Stromal cell of bone marrow (primary cell): Measurements from ENCODE around the gene CSAG3.
"Not testable (repeated sequence)": the region's sequence is repeated elsewhere in the genome, so short reads cannot be mapped to it uniquely, and the experiment has no call there.

Experiments
- DNase-seq: peaks from one replicate; pipeline ENCODE4 v3.0.0-alpha.2; 2012; ENCODE audit warnings: low read depth

The CSAG3 gene

DNA sequence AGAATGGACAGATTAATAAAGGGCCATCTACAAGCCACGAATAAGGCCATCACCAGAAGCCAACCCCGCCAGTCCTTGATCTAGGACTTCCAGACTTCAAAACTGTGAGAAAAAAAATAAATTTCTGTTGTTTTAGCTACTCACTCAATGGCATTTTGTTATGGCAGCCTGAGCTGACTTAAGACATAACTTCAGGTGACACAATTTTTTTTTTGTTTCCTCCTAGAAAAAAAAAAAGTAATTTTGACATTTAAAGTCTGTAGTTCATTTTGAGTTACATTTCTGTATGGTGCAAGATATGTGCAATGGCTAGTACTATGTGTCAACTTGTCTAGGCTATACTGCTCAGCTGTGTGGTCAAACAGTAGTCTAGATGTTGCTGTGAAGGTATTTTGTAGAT is at the start of gene CSAG3:
Gene CSAG3 (plus strand): TSS at position 301 of the 400 bp plus-strand sequence.
- not testable (repeated sequence) for DNase-seq

DNA sequence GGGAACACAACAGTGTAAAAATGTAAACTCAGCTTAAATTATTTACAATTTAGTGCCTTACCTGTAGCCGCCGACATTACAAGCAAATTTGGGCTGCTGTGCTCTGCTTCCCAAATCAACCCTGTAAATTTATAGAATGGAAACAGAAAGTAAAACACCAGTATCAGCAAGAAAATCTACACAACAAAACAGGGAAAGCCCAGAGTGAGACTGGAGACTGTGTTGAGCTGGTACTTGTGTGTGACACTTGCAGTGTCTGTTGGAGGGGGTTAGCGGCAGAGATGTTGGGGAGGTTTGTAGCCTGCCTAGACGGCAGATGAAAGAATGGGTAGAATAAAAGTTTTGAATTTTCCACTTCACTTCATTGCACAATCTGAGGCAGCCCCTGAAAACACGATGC is 45.8 kb upstream of the CSAG3 start:
- DNase-seq: not testable (repeated sequence)

DNA sequence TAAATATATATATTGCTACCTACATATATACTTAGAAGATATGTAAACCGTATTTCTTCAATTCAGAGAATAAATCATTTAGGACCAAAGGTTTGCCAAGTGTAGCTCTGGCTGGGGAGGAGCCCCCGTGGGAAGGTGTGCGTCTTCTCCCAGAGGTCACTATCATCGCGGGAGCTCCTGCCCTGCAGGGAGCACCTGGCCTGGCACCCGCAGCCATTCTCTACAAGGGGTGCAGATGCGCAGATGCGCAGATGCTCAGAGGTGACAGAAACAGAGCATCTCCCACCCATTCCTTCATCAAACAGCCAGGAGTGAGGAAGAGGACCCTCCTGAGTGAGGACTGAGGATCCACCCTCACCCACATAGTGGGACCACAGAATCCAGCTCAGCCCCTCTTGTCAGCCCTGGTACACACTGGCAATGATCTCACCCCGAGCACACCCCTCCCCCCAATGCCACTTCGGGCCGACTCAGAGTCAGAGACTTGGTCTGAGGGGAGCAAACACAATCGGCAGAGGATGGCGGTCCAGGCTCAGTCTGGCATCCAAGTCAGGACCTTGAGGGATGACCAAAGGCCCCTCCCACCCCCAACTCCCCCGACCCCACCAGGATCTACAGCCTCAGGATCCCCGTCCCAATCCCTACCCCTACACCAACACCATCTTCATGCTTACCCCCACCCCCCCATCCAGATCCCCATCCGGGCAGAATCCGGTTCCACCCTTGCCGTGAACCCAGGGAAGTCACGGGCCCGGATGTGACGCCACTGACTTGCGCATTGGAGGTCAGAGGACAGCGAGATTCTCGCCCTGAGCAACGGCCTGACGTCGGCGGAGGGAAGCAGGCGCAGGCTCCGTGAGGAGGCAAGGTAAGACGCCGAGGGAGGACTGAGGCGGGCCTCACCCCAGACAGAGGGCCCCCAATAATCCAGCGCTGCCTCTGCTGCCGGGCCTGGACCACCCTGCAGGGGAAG is 44.9 kb upstream of the CSAG3 start, which contains the start of gene MAGEA2B:
Gene MAGEA2B (plus strand): TSS at position 814 of the 973 bp plus-strand sequence. CDS start 2,479 bp downstream, outside the sequence.
- not testable (repeated sequence) for DNase-seq

DNA sequence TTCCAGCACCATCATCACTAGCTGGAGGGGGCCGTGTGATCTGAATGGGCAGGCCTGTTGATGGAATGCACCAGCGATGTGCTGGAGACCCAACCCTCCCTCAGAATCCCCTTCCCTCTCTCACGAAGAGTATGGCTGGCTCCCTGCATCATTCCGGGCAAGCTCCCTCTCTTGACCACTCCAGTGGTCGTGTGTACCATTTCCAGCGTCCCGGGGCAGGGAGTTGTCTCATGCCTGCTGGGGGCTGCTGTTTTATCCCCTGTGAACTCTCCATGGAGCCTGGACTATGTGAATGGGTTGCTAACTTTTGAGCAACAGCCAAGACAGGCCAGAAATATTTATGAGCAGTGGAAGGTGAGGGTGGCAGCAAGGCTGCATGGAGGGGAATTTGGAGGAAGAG is 33.6 kb upstream of the CSAG3 start:
- DNase-seq: no peak

DNA sequence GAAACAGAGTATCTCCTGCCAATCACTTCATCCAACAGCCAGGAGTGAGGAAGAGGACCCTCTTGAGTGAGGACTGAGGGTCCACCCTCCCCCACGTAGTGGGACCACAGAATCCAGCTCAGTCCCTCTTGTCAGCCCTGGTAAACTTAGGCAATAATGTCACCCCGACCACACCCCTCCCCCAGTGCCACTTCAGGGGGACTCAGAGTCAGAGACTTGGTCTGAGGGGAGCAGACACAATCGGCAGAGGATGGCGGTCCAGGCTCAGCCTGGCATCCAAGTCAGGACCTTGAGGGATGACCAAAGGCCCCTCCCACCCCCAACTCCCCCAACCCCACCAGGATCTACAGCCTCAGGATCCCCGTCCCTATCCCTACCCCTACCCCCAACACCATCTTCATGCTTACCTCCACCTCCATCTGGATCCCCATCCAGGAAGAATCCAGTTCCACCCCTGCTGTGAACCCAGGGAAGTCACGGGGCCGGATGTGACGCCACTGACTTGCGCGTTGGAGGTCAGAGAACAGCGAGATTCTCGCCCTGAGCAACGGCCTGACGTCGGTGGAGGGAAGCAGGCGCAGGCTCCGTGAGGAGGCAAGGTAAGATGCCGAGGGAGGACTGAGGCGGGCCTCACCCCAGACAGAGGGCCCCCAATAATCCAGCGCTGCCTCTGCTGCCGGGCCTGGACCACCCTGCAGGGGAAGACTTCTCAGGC is 25.6 kb upstream of the CSAG3 start, which contains the start of the genes CSAG1 and MAGEA12:
Gene CSAG1 (minus strand): TSS at position 461 of the 715 bp plus-strand sequence. CDS start 1,261 bp downstream, outside the sequence.
Gene MAGEA12 (plus strand): TSS at position 497 of the 715 bp plus-strand sequence. CDS start 2,405 bp downstream, outside the sequence.
- DNase-seq: no peak

DNA sequence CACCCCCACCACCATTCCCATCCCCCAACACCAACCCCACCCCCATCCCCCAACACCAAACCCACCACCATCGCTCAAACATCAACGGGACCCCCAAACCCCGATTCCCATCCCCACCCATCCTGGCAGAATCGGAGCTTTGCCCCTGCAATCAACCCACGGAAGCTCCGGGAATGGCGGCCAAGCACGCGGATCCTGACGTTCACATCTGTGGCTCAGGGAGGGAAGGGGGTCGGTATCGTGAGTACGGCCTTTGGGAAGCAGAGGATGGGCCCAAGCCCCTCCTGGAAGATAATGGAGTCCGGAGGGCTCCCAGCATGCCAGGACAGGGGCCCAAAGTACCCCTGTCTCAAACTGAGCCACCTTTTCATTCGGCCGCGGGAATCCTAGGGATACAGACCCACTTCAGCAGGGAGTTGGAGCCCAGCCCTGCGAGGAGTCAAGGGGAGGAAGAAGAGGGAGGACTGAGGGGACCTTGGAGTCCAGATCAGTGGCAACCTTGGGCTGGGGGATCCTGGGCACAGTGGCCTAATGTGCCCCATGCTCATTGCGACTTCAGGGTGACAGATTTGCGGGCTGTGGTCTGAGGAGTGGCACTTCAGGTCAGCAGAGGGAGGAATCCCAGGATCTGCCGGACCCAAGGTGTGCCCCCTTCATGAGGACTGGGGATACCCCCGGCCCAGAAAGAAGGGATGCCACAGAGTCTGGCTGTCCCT is 24.7 kb upstream of the CSAG3 start:
- not testable (repeated sequence) for DNase-seq

DNA sequence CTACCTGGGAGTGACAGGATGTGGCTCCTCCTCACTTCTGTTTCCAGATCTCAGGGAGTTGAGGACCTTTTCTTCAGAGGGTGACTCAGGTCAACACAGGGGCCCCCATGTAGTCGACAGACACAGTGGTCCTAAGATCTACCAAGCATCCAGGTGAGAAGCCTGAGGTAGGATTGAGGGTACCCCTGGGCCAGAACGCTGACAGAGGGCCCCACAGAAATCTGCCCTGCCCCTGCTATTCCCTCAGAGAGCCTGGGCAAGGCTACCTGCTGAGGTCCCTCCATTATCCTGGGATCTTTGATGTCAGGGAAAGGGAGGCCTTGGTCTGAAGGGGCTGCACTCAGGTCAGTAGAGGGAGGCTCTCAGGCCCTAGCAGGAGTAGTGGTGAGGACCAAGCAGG is 23.9 kb upstream of the CSAG3 start:
- DNase-seq: no peak

DNA sequence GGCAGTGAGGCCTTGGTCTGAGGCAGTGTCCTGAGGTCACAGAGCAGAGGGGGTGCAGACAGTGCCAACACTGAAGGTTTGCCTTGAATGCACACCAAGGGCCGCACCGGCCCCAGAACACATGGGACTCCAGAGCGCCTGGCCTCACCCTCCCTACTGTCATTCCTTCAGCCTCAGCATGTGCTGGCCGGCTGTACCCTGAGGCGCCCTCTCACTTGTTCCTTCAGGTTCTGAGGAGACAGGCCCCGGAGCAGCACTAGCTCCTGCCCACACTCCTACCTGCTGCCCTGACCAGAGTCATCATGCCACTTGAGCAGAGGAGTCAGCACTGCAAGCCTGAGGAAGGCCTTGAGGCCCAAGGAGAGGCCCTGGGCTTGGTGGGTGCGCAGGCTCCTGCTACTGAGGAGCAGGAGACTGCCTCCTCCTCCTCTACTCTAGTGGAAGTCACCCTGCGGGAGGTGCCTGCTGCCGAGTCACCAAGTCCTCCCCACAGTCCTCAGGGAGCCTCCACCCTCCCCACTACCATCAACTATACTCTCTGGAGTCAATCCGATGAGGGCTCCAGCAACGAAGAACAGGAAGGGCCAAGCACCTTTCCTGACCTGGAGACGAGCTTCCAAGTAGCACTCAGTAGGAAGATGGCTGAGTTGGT is 23.0 kb upstream of the CSAG3 start:
- no peak for DNase-seq

DNA sequence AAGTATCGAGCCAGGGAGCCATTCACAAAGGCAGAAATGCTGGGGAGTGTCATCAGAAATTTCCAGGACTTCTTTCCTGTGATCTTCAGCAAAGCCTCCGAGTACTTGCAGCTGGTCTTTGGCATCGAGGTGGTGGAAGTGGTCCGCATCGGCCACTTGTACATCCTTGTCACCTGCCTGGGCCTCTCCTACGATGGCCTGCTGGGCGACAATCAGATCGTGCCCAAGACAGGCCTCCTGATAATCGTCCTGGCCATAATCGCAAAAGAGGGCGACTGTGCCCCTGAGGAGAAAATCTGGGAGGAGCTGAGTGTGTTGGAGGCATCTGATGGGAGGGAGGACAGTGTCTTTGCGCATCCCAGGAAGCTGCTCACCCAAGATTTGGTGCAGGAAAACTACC is 22.5 kb upstream of the CSAG3 start:
- not testable (repeated sequence) for DNase-seq

DNA sequence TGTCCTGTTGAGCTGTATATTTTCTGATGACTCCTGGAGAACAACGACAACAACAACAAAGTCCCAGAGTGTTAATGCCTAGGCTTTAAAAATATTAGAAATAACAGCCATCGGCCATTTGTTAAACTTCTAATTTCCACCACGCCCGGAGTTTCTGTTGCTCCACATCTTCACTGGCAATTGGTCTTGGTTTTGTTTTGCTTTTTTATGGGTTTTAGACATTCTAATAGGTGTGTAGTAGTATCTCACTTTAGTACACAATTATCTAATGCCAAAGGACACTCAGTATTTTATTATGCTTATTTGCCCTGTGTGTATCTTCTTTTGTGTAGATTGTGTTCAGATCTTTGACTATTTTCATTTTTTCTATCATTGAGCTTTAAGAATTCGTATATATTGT is 20.5 kb upstream of the CSAG3 start:
- no peak for DNase-seq

DNA sequence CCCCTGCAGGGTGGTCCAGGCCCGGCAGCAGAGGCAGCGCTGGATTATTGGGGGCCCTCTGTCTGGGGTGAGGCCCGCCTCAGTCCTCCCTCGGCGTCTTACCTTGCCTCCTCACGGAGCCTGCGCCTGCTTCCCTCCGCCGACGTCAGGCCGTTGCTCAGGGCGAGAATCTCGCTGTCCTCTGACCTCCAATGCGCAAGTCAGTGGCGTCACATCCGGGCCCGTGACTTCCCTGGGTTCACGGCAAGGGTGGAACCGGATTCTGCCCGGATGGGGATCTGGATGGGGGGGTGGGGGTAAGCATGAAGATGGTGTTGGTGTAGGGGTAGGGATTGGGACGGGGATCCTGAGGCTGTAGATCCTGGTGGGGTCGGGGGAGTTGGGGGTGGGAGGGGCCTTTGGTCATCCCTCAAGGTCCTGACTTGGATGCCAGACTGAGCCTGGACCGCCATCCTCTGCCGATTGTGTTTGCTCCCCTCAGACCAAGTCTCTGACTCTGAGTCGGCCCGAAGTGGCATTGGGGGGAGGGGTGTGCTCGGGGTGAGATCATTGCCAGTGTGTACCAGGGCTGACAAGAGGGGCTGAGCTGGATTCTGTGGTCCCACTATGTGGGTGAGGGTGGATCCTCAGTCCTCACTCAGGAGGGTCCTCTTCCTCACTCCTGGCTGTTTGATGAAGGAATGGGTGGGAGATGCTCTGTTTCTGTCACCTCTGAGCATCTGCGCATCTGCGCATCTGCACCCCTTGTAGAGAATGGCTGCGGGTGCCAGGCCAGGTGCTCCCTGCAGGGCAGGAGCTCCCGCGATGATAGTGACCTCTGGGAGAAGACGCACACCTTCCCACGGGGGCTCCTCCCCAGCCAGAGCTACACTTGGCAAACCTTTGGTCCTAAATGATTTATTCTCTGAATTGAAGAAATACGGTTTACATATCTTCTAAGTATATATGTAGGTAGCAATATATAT is 5.0 kb upstream of the CSAG3 start, which contains the start of gene MAGEA2:
Gene MAGEA2 (minus strand): TSS at position 157 of the 965 bp plus-strand sequence. CDS start 2,479 bp downstream, outside the sequence.
- DNase-seq: not testable (repeated sequence)

DNA sequence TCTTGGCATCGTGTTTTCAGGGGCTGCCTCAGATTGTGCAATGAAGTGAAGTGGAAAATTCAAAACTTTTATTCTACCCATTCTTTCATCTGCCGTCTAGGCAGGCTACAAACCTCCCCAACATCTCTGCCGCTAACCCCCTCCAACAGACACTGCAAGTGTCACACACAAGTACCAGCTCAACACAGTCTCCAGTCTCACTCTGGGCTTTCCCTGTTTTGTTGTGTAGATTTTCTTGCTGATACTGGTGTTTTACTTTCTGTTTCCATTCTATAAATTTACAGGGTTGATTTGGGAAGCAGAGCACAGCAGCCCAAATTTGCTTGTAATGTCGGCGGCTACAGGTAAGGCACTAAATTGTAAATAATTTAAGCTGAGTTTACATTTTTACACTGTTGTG is 4.1 kb upstream of the CSAG3 start:
- DNase-seq: not testable (repeated sequence)

DNA sequence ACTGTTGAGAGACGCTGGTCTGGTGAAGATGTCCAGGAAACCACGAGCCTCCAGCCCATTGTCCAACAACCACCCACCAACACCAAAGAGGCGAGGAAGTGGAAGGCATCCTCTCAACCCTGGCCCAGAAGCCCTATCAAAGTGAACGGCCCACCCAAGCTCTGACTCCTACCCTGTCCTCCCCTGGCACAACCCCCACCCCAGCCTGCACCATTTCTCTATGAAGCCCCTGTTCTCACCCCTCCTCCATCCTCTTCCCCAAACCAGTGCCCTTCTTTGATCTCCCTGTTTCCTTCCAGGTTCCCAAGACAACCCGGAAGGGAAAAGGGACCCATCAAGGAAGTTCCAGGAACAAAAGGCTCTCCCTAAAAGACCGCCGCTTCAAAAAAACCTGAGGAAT is 526 bp downstream of the CSAG3 start:
- not testable (repeated sequence) for DNase-seq

DNA sequence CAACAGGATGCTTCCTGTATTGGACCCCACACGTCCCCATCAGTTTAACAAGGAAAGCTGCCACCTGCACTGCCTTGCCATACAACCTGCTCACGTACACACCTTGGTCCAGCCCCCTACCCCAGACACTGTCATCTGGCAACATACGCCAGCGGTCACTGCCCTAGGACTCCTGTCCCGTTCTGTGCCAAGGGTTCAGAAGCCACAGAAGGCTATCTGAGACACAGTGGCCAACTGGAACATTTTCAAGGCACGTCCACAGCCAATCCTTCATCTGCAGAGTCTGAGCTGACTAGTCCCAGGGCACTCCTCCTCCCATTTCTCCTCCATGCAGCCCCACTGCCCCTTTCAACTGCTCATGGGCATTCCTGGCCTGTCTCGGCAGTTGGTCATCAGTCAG is 2.6 kb downstream of the CSAG3 start:
- not testable (repeated sequence) for DNase-seq

DNA sequence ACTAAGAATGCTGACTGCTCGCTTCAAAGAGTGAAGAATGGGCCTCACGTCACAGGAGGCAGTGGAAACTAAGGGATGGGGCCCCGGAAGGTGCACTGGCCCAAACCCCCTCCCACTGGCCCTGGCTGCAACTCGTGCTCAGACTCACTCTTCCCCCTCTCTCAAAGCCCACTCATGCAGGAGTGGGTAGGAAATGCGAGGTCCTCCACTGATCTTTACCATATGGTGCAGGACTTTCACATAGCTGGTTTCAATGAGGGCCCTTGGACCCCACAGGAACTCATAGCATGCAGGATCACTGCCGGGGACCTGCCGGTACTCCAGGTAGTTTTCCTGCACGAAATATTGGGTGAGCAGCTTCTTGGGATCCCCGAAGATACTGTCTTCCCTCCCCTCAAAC is 7.5 kb downstream of the CSAG3 start:
- not testable (repeated sequence) for DNase-seq

DNA sequence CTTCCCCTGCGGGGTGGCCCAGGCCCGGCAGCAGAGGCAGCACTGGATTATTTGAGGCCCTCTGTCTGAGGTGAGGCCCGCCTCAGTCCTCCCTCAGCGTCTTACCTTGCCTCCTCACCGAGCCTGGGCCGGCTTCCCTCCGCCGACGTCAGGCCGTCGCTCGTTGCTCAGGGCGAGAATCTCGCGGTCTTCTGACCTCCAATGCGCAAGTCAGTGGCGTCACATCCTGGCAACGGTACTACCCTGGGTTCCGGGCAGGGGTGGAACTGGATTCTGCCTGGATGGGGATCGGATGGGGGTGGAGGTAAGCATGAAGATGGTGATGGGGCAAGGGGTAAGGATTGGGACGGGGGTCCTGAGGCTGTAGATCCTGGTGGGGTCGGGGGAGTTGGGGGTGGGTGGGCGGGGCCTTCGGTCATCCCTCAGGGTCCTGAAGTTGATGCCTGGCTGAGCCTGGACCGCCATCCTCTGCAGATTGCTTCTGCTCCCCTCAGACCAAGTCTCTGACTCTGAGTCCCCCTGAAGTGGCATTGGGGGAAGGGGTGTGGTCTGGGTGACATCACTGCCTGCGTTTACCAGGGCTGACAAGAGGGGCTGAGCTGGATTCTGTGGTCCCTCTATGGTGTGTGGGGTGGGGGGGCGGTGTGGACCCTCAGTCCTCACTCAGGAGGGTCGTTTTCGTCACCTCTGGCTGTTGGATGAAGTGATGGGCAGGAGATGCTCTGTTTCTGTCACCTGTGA is 10.7 kb downstream of the CSAG3 start, which contains the start of gene MAGEA6:
Gene MAGEA6 (minus strand): TSS at position 141 of the 741 bp plus-strand sequence. CDS start 2,039 bp downstream, outside the sequence.
- DNase-seq: not testable (repeated sequence)

DNA sequence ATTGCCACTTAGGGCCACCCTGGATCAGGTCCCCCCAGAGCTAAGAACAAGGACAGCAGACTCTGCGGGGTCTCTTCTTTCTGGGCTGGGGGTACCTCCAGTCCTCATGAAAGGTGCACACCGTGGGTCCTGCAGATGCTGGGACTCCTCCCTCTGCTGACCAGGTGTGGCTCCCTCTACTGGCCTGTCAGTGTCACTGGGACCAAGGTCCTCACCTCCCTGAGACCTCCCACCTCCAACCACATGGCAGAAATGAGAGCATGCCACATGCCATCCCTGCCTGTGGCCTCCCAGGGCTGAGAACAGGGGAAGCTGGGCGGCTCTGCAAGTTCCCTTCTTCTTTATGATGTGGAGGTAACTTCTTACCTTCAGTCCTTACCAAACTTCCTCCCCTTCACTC is 28.0 kb downstream of the CSAG3 start:
- not testable (repeated sequence) for DNase-seq

DNA sequence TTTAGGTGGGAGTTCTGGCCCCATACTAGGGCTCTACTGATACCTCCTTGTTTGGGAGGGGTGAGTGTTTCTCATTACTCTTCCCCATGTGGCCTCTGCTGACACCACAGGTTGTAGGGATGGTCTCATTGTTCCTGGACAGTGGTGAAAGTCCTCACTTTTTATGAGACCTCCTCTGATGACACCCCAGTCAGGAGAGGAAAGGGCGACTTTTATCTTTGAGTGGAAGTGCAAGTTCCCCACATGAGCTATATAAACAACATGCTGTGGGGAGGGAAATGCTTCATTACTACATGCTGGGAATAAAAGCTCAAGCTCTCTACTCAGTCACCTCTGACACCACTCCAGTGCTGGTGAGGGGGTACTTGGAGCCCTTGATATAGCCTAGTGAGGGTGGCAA is 39.9 kb downstream of the CSAG3 start:
- DNase-seq: no peak

DNA sequence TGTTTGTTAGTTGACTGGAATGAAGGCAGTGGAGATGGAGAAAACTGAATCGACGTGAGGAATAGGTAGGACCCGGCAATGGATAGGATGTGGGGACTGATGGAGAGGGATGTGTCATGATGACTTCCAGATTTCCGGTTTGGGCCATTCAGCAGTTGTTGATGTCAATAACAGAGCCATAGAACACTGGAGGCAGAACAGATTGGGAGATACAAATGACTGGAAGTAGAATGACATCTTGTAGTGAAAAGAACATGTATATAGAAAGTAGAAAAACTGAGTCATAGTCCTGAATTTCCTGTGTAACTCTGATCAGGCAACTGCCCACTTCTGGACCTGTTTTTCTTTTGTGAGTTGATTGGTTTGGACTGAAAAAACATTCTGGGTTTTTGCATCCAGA is 47.0 kb downstream of the CSAG3 start:
- no peak for DNase-seq
